ENCODE results near the gene DRAM1. TPM values are rescaled to one million over a fixed set of nuclear protein-coding genes. Genes with fewer than 3 reads are reported as not detected.

Gene DRAM1
- polyA plus RNA-seq, 1 of the 3 experiments (the other 2 are of a cell fraction) = 37.4 TPM

GRCh38 chr12:101838628-101839323 is 38.6 kb upstream of the DRAM1 start:
- ChIA-PET POLR2A (no interaction called here), CTCF (interaction anchor here (0.6 to 5.8 kb wide), 12 partner anchors 10 to 424 kb away, joined by 3 to 73 read pairs (median 4); no protein-coding TSS in a partner anchor)
- Histone ChIP-seq H3K79me2 (ENCODE audit: insufficient read depth) (no peaks in the 10 kb centered on the region), H3K27ac (ENCODE audit: low read depth in 2 of 2, low read length in 1 of 2) (no peak overlapping the region), H4K20me1 (ENCODE audit: insufficient read depth) (no peaks in the 10 kb centered on the region), H3K4me3 (ENCODE audit: low read depth in 2 of 2, low read length in 1 of 2) (no peak overlapping the region), H3K9me3 (no peaks in the 10 kb centered on the region), H3K36me3 (replicated peaks in 1 of 2; ENCODE audit: control insufficient read depth in 1 of 2, insufficient read depth in 2 of 2, low read length in 1 of 2) (no peaks in the 10 kb centered on the region), H3K9ac (no peak overlapping the region), H3K27me3 (ENCODE audit: insufficient read depth) (no peaks in the 10 kb centered on the region), H3K4me1 (ENCODE audit: control insufficient read depth in 1 of 2, insufficient read depth in 2 of 2, low read depth in 1 of 2, low read length in 1 of 2) (no peaks in the 10 kb centered on the region), H3K9me2 (no peaks in the 10 kb centered on the region), H3F3A (replicated peaks; ENCODE audit: insufficient read depth) (no peaks in the 10 kb centered on the region), H2AFZ (ENCODE audit: low read depth) (no peak overlapping the region), H3K4me2 (no peak overlapping the region)
- TF ChIP-seq JUND (IDR thresholded peaks at IDR 0.05) = no peak
- TF ChIP-seq USF2 (IDR thresholded peaks at IDR 0.05; ENCODE audit: borderline replicate concordance, low read depth, low read length) = no peak
- no peak for TF ChIP-seq CHD2 (IDR thresholded peaks at IDR 0.05; ENCODE audit: low read length, partially characterized antibody)
- no peak for TF ChIP-seq RCOR1 (IDR thresholded peaks at IDR 0.05; ENCODE audit: low read length)
- no peak for TF ChIP-seq EP300 (IDR thresholded peaks at IDR 0.05; ENCODE audit: borderline replicate concordance in 1 of 2, low read depth in 1 of 2, low read length in 1 of 2)
- TF ChIP-seq TCF12 (IDR thresholded peaks at IDR 0.05) = no peak
- no peak for TF ChIP-seq SIN3A (IDR thresholded peaks at IDR 0.05; ENCODE audit: borderline replicate concordance, low read depth, low read length)
- TF ChIP-seq RXRA (IDR thresholded peaks at IDR 0.05; ENCODE audit: borderline replicate concordance, low read depth) = no peak
- TF ChIP-seq TAF1 (IDR thresholded peaks at IDR 0.05; ENCODE audit: borderline replicate concordance, low read depth, low read length) = no peak
- TF ChIP-seq CTCF (IDR thresholded peaks at IDR 0.05) = no peak
- no peak for TF ChIP-seq GABPA (IDR thresholded peaks at IDR 0.05; ENCODE audit: low read depth)
- TF ChIP-seq MEF2A (IDR thresholded peaks at IDR 0.05; ENCODE audit: borderline replicate concordance, low read depth) = no peak
- no peak for TF ChIP-seq PBX3 (IDR thresholded peaks at IDR 0.05)
- no peak for TF ChIP-seq MAX (IDR thresholded peaks at IDR 0.05; ENCODE audit: low read depth)
- 84% methylated on average over 3 of the region's 3 CpGs for WGBS (ENCODE audit: low lambda C conversion rate)
- no peak for DNase-seq

Measured in SK-N-SH (cell line).